Umbilical cord (tissue), 2 donors: ENCODE data around the gene HSPA1L. TPM values are rescaled to one million over a fixed set of nuclear protein-coding genes. Genes with fewer than 3 reads are reported as not detected.
"Not testable (repeated sequence)": the region's sequence is repeated elsewhere in the genome, so short reads cannot be mapped to it uniquely, and the experiment has no call there.

Source experiments
- DNase-seq: peaks from one replicate; pipeline ENCODE4 v3.0.0-alpha.2; 2015; ENCODE audit warnings: low spot score
- total RNA-seq: library from RNA; depleted of rRNA; stranded (reverse); fragments of >200 nt; gene quantifications from one replicate; pipeline ENCODE4 v1.2.3, GENCODE V29; 2014; ENCODE audit warnings: low replicate concordance; ENCODE audit not compliant: insufficient read depth

HSPA1L gene
- total RNA-seq, 1 donor from 2014 or later, result 1.4 TPM

- DNase-seq, result not testable (repeated sequence)
Observed at GRCh38 chr6:31817133-31817928, 2.2 kb upstream of the HSPA1L start.

- peak; percentile 99 for DNase-seq
Observed at GRCh38 chr6:31814677-31815024, 432 bp downstream of the HSPA1L start.

- no peak for DNase-seq
Observed at GRCh38 chr6:31813465-31813849, 1.6 kb downstream of the HSPA1L start.

- DNase-seq, result no peak
Observed at GRCh38 chr6:31811645-31812044, 3.4 kb downstream of the HSPA1L start.

GRCh38 chr6:31808599-31808998 is 6.5 kb downstream of the HSPA1L start:
- not testable (repeated sequence) for DNase-seq

GRCh38 chr6:31806470-31807272 is 8.4 kb downstream of the HSPA1L start, which contains the start of gene LSM2:
LSM2 (minus strand) TSS chr6:31806966; CDS start chr6:31806757, 209 bp downstream.
- peak; percentile 99 for DNase-seq

GRCh38 chr6:31805939-31806469 is 9.1 kb downstream of the HSPA1L start:
- no peak for DNase-seq

GRCh38 chr6:31801031-31801927 is 13.8 kb downstream of the HSPA1L start:
- DNase-seq, result not testable (repeated sequence)

GRCh38 chr6:31799781-31800180 is 15.3 kb downstream of the HSPA1L start:
- no peak for DNase-seq

- no peak for DNase-seq
Observed at GRCh38 chr6:31797588-31797987, 17.5 kb downstream of the HSPA1L start.

- DNase-seq, result no peak
Observed at GRCh38 chr6:31796993-31797385, 18.1 kb downstream of the HSPA1L start.

- peak; percentile 91 for DNase-seq
Observed at GRCh38 chr6:31795616-31796298, 19.3 kb downstream of the HSPA1L start, which contains the start of gene VARS1. VARS1 (minus strand) TSS chr6:31795752; CDS start chr6:31795217, 535 bp downstream.

- DNase-seq, result no peak
Observed at GRCh38 chr6:31794866-31795615, 20.0 kb downstream of the HSPA1L start.

GRCh38 chr6:31794294-31794865 is 20.7 kb downstream of the HSPA1L start:
- DNase-seq, result no peak

GRCh38 chr6:31793927-31794245 is 21.2 kb downstream of the HSPA1L start:
- not testable (repeated sequence) for DNase-seq

- no peak for DNase-seq
Observed at GRCh38 chr6:31792761-31793171, 22.3 kb downstream of the HSPA1L start.

- DNase-seq, result no peak
Observed at GRCh38 chr6:31792090-31792374, 23.1 kb downstream of the HSPA1L start.

- peak; percentile 60 for DNase-seq
Observed at GRCh38 chr6:31791324-31792089, 23.6 kb downstream of the HSPA1L start.

- no peak for DNase-seq
Observed at GRCh38 chr6:31785475-31785874, 29.6 kb downstream of the HSPA1L start.
